GM23248 (cell line): ENCODE results near the gene RABGAP1L. TPM values are rescaled to one million over a fixed set of nuclear protein-coding genes. Genes with fewer than 3 reads are reported as not detected.
"Not testable (repeated sequence)": the region's sequence is repeated elsewhere in the genome, so short reads cannot be mapped to it uniquely, and the experiment has no call there.

ENCODE experiments used
- DNase-seq: peaks from one replicate; pipeline ENCODE4 v3.0.0-alpha.2; 2015
- H2AFZ ChIP-seq: fragments of 200-600 bp; sonication (generic); 2 replicates; pipeline ENCODE4 v1.6.1; 2016; ENCODE audit warnings: antibody characterized with exemption
- H3F3A ChIP-seq: fragments of 200-600 bp; sonication (generic); 2 replicates; pipeline ENCODE4 v1.6.1; 2016; ENCODE audit warnings: mild to moderate bottlenecking, antibody characterized with exemption, mixed run types; ENCODE audit not compliant: insufficient read depth
- H3K27ac ChIP-seq: fragments of 200-600 bp; sonication (generic); 2 replicates; pipeline ENCODE4 v1.5.1; 2016; ENCODE audit warnings: mild to moderate bottlenecking
- H3K27me3 ChIP-seq: fragments of 200-600 bp; sonication (generic); replicated peaks from 2 replicates; pipeline ENCODE4 v1.6.1; 2016; ENCODE audit warnings: mild to moderate bottlenecking; ENCODE audit not compliant: insufficient read depth
- H3K36me3 ChIP-seq: fragments of 200-600 bp; sonication (generic); 2 replicates; pipeline ENCODE4 v1.6.1; 2016; ENCODE audit warnings: low read depth, mild to moderate bottlenecking
- H3K4me1 ChIP-seq: fragments of 200-600 bp; sonication (generic); 2 replicates; pipeline ENCODE4 v1.6.1; 2016; ENCODE audit warnings: mild to moderate bottlenecking; ENCODE audit not compliant: insufficient read depth
- H3K4me2 ChIP-seq: fragments of 200-600 bp; sonication (generic); one replicate; pipeline ENCODE4 v1.6.1; 2016; ENCODE audit warnings: mild to moderate bottlenecking; ENCODE audit not compliant: unreplicated experiment
- H3K4me3 ChIP-seq: fragments of 200-600 bp; sonication (generic); 2 replicates; pipeline ENCODE4 v1.5.1; 2016; ENCODE audit warnings: mild to moderate bottlenecking
- H3K79me2 ChIP-seq: fragments of 200-600 bp; sonication (generic); 2 replicates; pipeline ENCODE4 v1.6.1; 2016; ENCODE audit warnings: mild to moderate bottlenecking; ENCODE audit not compliant: insufficient read depth
- H3K9ac ChIP-seq: fragments of 200-600 bp; sonication (generic); 2 replicates; pipeline ENCODE4 v1.6.1; 2016; ENCODE audit warnings: mild to moderate bottlenecking
- H3K9me2 ChIP-seq: fragments of 200-600 bp; sonication (generic); 2 replicates; pipeline ENCODE4 v1.6.1; 2016; ENCODE audit warnings: mixed run types, mild to moderate bottlenecking, moderate library complexity; ENCODE audit not compliant: insufficient read depth
- H3K9me3 ChIP-seq: fragments of 200-600 bp; sonication (generic); one replicate; pipeline ENCODE4 v1.6.1; 2017; ENCODE audit warnings: low read depth
- H4K20me1 ChIP-seq: fragments of 200-600 bp; sonication (generic); 2 replicates; pipeline ENCODE4 v1.6.0; 2016; ENCODE audit not compliant: insufficient read depth
- EZH2 ChIP-seq: fragments of 200-600 bp; sonication (generic); IDR thresholded peaks from 2 replicates; pipeline ENCODE4 v1.6.1; 2018; ENCODE audit warnings: antibody characterized with exemption, mild to moderate bottlenecking; ENCODE audit not compliant: insufficient read depth, poor library complexity, severe bottlenecking
- EZH2phosphoT487 ChIP-seq: fragments of 200-600 bp; sonication (generic); IDR thresholded peaks from 2 replicates; pipeline ENCODE4 v1.6.1; 2018; ENCODE audit warnings: antibody characterized with exemption, moderate library complexity, mild to moderate bottlenecking, low read depth; ENCODE audit not compliant: insufficient read depth
- WGBS, 2 experiments: methylation state at CpG; one replicate each; pipeline ENCODE4 v1.1.6; 2015 to 2017; ENCODE audit warnings: low lambda C conversion rate in 2 of 2, low coverage in 1 of 2; ENCODE audit errors: missing lambda C conversion rate in 2 of 2; 5-methylcytosine and 5-hydroxymethylcytosine counted together
- in situ Hi-C: fragments of 300-500 bp; cut with MboI; formaldehyde crosslinking; loops from 2 replicates; pipeline ENCODE4 v1.15.0; 2020
- polyA plus RNA-seq: library from polyadenylated mRNA; unstranded; fragments of >200 nt; fragmentation: Nextera tagmentation; extraction: Ambion mirVana; gene quantifications from 2 replicates; pipeline ENCODE4 v1.2.1, GENCODE V29; 2016
- total RNA-seq: library from RNA; depleted of rRNA; stranded (reverse); fragments of >200 nt; shearing (Covaris generic); gene quantifications from 2 replicates; pipeline ENCODE4 v1.2.3, GENCODE V29; 2014

The RABGAP1L gene
- total and polyA plus RNA-seq, 2 experiments from 2014 or later, result 13.7 to 21.6 TPM

DNA sequence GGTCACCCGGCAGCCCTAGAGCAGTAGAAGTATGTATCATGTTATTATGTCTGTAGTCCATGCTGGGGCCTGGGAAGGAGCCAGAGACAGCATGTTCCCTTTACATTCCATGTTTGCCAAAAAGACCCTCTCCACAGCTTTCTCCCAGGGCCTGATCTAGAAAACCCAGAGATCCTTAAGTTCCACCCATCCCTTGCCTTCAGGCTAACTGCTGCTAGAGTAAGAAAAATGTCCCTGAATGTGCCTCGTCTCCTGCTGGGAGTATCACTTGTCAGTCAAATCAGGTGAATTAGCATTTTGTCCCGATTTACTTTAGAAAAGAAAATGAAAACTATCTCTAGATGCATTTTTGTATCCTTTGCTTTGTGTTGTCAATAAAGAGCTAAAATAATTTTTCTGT is 877.2 kb downstream of the RABGAP1L start:
- Histone ChIP-seq H3K9me2 (no peaks in the 10 kb centered on the region), H3K4me1 (no peaks in the 10 kb centered on the region), H3K9ac (no peak overlapping the region), H4K20me1 (no peaks in the 10 kb centered on the region), H3K4me2 (no peak overlapping the region), H2AFZ (no peak overlapping the region), H3K36me3 (no peaks in the 10 kb centered on the region), H3K27me3 (peaks cover 9% of the 10 kb centered on the region), H3F3A (no peaks in the 10 kb centered on the region), H3K79me2 (no peaks in the 10 kb centered on the region), H3K27ac (no peak overlapping the region), H3K4me3 (no peak overlapping the region), H3K9me3 (no peaks in the 10 kb centered on the region)
- WGBS, 2 experiments, result 36 to 37% methylated on average over 3 of the region's 3 CpGs
- in situ Hi-C loops, result loop anchor here (10.0 kb wide), 1 partner anchor 278 kb away; no protein-coding TSS in a partner anchor
- TF ChIP-seq EZH2, result no peak
- no peak for TF ChIP-seq EZH2phosphoT487
- no peak for DNase-seq

DNA sequence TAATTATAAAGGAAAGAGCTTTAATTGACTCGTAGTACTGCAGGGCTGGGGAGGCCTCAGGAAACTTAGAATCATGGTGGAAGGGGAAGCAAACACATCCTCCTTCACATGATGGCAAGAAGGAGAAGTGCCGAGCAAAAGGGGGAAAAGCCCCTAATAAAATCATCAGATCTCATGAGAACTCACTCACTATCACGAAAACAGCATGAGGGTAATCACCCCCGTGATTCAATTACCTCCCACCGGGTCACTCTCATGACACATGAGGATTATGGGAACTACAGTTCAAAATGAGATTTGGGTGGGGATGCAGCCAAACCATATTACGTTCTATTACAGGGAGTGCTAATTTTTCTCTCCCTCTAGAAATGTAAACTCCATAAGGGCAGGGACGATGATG is 878.1 kb downstream of the RABGAP1L start:
- in situ Hi-C loops, result loop anchor here (10.0 kb wide), 1 partner anchor 277 kb away; no protein-coding TSS in a partner anchor
- TF ChIP-seq EZH2 (no peak), EZH2phosphoT487 (no peak)
- H3K79me2 ChIP-seq, result no peaks in the 10 kb centered on the region
- no peak overlapping the region for H2AFZ ChIP-seq
- no peaks in the 10 kb centered on the region for H3K9me2 ChIP-seq
- H3K36me3 ChIP-seq, result no peaks in the 10 kb centered on the region
- no peak overlapping the region for H3K4me2 ChIP-seq
- no peak overlapping the region for H3K4me3 ChIP-seq
- no peaks in the 10 kb centered on the region for H3F3A ChIP-seq
- 60% methylated on average over 7 of the region's 7 CpGs for WGBS, 2 experiments
- no peak overlapping the region for H3K9ac ChIP-seq
- no peak overlapping the region for H3K27ac ChIP-seq
- H3K27me3 ChIP-seq, result peaks cover 9% of the 10 kb centered on the region
- no peaks in the 10 kb centered on the region for H3K9me3 ChIP-seq
- no peaks in the 10 kb centered on the region for H3K4me1 ChIP-seq
- no peaks in the 10 kb centered on the region for H4K20me1 ChIP-seq
- no peak for DNase-seq

DNA sequence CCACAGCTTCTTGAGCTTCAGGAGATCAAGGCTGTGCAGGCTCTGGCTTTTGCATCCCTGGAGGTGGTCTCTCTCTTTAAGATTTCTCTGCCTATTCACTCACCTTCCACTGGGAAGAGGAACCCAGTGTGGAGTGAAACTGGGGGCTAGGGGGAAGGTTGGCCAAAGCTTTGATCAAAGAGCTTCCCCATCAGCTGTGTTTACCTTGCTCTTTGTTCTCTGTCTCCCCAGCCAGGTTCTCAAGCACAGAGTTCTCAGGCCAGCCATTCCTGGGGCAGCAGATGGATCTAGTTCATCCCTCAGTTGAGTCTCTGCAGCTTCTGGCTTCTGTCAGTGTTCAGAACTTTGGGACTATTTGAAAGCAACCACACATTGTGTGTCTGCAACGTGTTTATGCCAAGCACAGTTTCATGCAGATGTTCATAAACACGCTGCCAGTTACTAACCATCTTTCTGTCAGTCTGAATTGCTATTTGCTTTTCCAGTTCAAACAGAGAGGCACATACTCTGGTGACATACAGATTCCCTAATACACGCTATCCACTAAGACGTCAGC is 881.1 kb downstream of the RABGAP1L start:
- H3F3A ChIP-seq, result no peaks in the 10 kb centered on the region
- WGBS, 2 experiments, result 0 to 1% methylated on average over 4 of the region's 4 CpGs
- no peaks in the 10 kb centered on the region for H4K20me1 ChIP-seq
- H3K79me2 ChIP-seq, result no peaks in the 10 kb centered on the region
- H3K9me2 ChIP-seq, result no peaks in the 10 kb centered on the region
- TF ChIP-seq EZH2 (no peak), EZH2phosphoT487 (no peak)
- H3K9ac ChIP-seq, result no peak overlapping the region
- no peak overlapping the region for H3K27ac ChIP-seq
- H3K4me2 ChIP-seq, result no peak overlapping the region
- H3K27me3 ChIP-seq, result peaks cover 9% of the 10 kb centered on the region
- no peaks in the 10 kb centered on the region for H3K4me1 ChIP-seq
- H3K9me3 ChIP-seq, result no peaks in the 10 kb centered on the region
- no peak overlapping the region for H2AFZ ChIP-seq
- H3K4me3 ChIP-seq, result no peak overlapping the region
- H3K36me3 ChIP-seq, result no peaks in the 10 kb centered on the region
- no peak for DNase-seq
- in situ Hi-C loops, result no loop called here

DNA sequence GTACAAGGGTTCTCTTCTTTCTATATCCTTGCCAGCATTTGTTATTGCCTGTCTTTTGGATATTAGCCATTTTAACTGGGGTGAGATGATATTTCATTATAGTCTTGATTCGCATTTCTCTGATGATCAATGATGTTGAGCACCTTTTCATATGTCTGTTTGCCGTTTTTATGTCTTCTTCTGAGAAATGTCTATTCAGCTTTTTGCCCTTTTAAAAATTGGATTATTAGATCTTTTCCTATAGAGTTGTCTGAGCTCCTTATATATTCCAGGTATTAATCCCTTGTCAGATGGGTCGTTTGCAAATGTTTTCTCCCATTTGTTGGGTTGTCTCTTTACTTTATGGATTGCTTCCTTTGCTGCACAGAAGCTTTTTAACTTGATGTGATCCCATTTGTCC is 883.3 kb downstream of the RABGAP1L start:
- Histone ChIP-seq H3K9me3 (no peaks in the 10 kb centered on the region), H3F3A (no peaks in the 10 kb centered on the region), H3K4me2 (no peak overlapping the region), H4K20me1 (no peaks in the 10 kb centered on the region), H3K36me3 (no peaks in the 10 kb centered on the region), H3K27ac (no peak overlapping the region), H3K27me3 (peaks cover 9% of the 10 kb centered on the region), H3K4me1 (no peaks in the 10 kb centered on the region), H3K9ac (no peak overlapping the region), H3K9me2 (no peaks in the 10 kb centered on the region), H2AFZ (no peak overlapping the region), H3K79me2 (no peaks in the 10 kb centered on the region), H3K4me3 (no peak overlapping the region)
- in situ Hi-C loops, result no loop called here
- TF ChIP-seq EZH2phosphoT487, result no peak
- TF ChIP-seq EZH2, result no peak
- 33% methylated on average over 3 of the region's 3 CpGs for WGBS, 2 experiments
- DNase-seq, result no peak

DNA sequence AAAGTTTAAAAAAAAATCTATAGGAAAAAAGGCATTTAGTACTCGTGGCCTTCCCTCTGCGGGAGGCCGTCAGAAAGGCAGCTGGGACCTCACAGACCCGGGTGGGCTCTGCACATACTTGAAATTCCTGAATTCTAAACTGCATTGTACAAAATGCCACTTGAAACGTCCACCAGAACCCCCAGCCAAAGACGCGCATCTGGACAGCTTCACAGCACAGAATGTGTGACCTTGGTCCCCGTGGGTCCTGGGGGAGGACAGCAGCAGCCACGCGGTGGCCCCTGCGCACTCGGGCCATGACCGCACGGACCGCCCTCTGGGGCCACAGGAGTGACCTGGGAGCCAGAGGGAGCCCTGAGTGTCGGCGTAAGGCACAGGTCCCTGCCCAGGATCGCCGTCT is 884.5 kb downstream of the RABGAP1L start:
- Histone ChIP-seq H2AFZ (no peak overlapping the region), H3K9me2 (no peaks in the 10 kb centered on the region), H3K4me2 (no peak overlapping the region), H3K27ac (no peak overlapping the region), H3K36me3 (no peaks in the 10 kb centered on the region), H3K9me3 (no peaks in the 10 kb centered on the region), H4K20me1 (no peaks in the 10 kb centered on the region), H3K79me2 (no peaks in the 10 kb centered on the region), H3F3A (no peaks in the 10 kb centered on the region), H3K27me3 (peaks cover 7% of the 10 kb centered on the region), H3K9ac (no peak overlapping the region), H3K4me1 (no peaks in the 10 kb centered on the region), H3K4me3 (no peak overlapping the region)
- no peak for TF ChIP-seq EZH2
- no peak for TF ChIP-seq EZH2phosphoT487
- in situ Hi-C loops, result no loop called here
- 66 to 69% methylated on average over 15 to 19 of the region's 19 CpGs for WGBS, 2 experiments
- no peak for DNase-seq

DNA sequence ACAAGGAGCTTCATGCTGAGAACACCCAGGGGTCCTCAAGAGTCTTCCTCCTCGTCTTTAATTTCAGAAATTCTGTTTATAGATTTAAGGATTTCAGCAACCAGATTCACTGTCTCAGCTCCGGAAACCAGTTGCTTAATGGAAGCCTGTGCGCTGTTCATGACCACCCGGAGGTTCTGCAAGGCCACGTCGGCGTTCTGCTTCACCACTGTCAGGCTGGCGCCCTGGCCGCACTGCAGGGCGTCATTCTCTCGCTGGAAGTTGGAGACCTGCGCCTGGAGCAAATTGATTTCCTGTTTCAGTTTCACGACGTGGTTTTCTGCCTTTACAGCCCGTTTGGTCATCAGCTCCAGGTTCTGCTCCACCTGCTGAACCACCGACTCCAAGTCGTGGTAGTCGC is 885.3 kb downstream of the RABGAP1L start:
- H4K20me1 ChIP-seq, H3K9ac ChIP-seq, H3K27ac ChIP-seq, H3K36me3 ChIP-seq, in situ Hi-C loops, H3K79me2 ChIP-seq, H3K4me2 ChIP-seq, H3K27me3 ChIP-seq, DNase-seq, H3K9me3 ChIP-seq, H3K9me2 ChIP-seq, H3K4me3 ChIP-seq, H3F3A ChIP-seq, H2AFZ ChIP-seq, H3K4me1 ChIP-seq: not testable (repeated sequence)
- WGBS, 2 experiments, result 76 to 79% methylated on average over 18 of the region's 18 CpGs
